HG03457 (cell line): ENCODE data around the gene C1orf21.

Source experiments
- ATAC-seq: cut with Tn5 transposase; IDR thresholded peaks from one replicate; pipeline ENCODE4 v1.9.1; 2021; ENCODE audit warnings: moderate number of reproducible peaks; ENCODE audit not compliant: unreplicated experiment

The C1orf21 gene

GRCh38 chr1:184387069-184387475 lies 243 bp downstream of the C1orf21 start:
- ATAC-seq: no peak

GRCh38 chr1:184387476-184388318 lies 868 bp downstream of the C1orf21 start:
- ATAC-seq: no peak

GRCh38 chr1:184388319-184388889 lies 1.6 kb downstream of the C1orf21 start:
- no peak for ATAC-seq

- no peak for ATAC-seq
Measured at GRCh38 chr1:184388971-184389370, 2.1 kb downstream of the C1orf21 start.

- ATAC-seq: no peak
Measured at GRCh38 chr1:184389446-184389845, 2.6 kb downstream of the C1orf21 start.

GRCh38 chr1:184390889-184391288 lies 4.1 kb downstream of the C1orf21 start:
- no peak for ATAC-seq

GRCh38 chr1:184392067-184392466 lies 5.2 kb downstream of the C1orf21 start:
- no peak for ATAC-seq

- ATAC-seq: no peak
Measured at GRCh38 chr1:184392779-184393522, 6.1 kb downstream of the C1orf21 start.

- ATAC-seq: no peak
Measured at GRCh38 chr1:184393962-184394361, 7.1 kb downstream of the C1orf21 start.

- no peak for ATAC-seq
Measured at GRCh38 chr1:184395370-184395769, 8.5 kb downstream of the C1orf21 start.

GRCh38 chr1:184395937-184396480 lies 9.2 kb downstream of the C1orf21 start:
- no peak for ATAC-seq

- no peak for ATAC-seq
Measured at GRCh38 chr1:184399192-184399847, 12.5 kb downstream of the C1orf21 start.

GRCh38 chr1:184403961-184404726 lies 17.3 kb downstream of the C1orf21 start:
- no peak for ATAC-seq

- ATAC-seq: no peak
Measured at GRCh38 chr1:184404727-184405027, 17.8 kb downstream of the C1orf21 start.

GRCh38 chr1:184405094-184405800 lies 18.4 kb downstream of the C1orf21 start:
- no peak for ATAC-seq

GRCh38 chr1:184405801-184406142 lies 18.9 kb downstream of the C1orf21 start:
- no peak for ATAC-seq

- ATAC-seq: no peak
Measured at GRCh38 chr1:184406479-184406878, 19.6 kb downstream of the C1orf21 start.

GRCh38 chr1:184407816-184408510 lies 21.1 kb downstream of the C1orf21 start:
- no peak for ATAC-seq

- no peak for ATAC-seq
Measured at GRCh38 chr1:184408580-184408979, 21.8 kb downstream of the C1orf21 start.
